NT2/D1 (cell line): ENCODE results near the gene CLIP2.

Experiments
- SUZ12 ChIP-seq: IDR thresholded peaks from 2 replicates; pipeline ENCODE4 v1.6.1; 2011; ENCODE audit not compliant: insufficient read length, insufficient read depth; ENCODE audit errors: extremely low read depth
- YY1 ChIP-seq: IDR thresholded peaks from 2 replicates; pipeline ENCODE4 v1.6.1; 2011; ENCODE audit not compliant: insufficient read length, insufficient read depth
- ZNF274 ChIP-seq: IDR thresholded peaks from 2 replicates; pipeline ENCODE4 v1.6.1; 2011; ENCODE audit warnings: mild to moderate bottlenecking, low read depth, low read length

DNA sequence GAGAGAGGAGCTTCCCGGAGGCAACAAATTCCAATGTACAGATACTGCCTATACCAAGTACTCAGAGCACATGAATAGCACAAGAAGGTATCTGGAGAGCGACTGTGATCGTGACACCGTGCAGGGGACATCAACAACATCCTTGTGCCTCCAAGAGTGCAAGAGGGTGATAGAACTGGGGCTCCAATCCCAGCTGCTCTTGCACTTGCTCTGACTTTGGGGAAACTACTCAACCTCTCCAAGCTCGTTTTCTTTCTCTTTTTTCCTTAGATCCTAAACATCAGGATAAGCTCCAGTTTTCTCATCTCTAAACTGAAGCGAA is 47.1 kb upstream of the CLIP2 start:
- TF ChIP-seq YY1 (no peak), SUZ12 (no peak), ZNF274 (no peak)
